Activated CD8-positive, alpha-beta memory T cell treated with anti-CD3 and anti-CD28 coated beads for 48 hours (primary cell): ENCODE data around the gene FAM20B.

ENCODE experiments used
- DNase-seq, 3 experiments: peaks; one replicate each; pipeline ENCODE4 v3.0.0-alpha.2; 2020; ENCODE audit warnings: low read depth in 2 of 3, low spot score in 2 of 3

FAM20B gene

DNA sequence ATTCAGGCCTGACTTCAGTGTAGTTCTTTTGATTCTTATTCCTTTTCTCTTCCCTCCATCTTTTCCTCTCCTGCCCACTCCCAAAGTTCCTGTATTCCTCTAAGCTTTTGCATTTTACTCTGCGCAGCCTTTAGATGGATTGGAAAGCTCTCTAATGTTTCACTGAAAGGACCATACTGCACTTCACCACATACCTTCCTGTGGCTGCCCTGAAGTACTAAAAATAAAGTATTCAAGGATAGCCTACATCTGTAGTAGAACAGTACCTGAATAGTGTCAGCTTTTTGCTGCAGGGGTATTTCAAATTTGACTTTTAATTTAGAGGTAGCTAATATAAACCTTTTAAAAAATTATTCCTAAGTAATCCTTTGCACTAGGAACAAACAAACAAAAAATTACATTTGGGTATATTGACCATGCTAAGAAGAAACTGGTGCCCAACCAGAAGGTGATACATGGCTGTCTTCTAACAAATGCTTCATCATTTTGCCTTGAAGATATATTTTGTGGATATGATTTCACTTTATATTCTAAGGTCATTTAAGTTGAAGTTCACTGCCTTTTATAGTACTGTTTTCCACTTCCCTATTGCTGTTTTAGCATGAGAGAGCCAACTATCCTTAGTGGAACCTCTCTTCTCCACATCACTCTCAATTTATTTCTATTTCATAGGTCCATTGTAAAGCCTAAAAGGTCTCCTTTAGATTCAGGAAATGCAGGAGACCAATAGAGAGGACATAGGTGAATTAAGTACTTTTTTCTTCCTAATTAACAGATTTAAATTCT, 22.8 kb downstream of the FAM20B start:
- no peak for DNase-seq

DNA sequence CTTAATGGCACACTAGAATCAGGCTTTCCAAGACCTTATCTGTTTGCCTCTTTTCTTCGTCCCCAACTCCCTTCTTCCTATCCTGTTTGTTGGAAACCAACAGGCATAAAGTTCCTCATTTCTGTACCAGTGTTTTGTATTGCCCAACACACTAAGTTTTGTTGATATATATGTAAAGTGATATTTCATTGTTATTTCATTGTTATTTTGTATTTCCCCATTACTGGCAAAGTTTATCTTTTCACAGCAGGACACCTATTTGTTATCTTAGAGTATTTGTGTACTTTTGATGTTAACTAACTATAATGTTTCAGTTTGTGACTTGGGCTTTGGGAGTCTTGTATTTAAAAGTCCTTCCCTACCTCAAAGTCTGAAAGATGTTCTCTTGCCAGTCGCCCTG, 27.1 kb downstream of the FAM20B start:
- no peak for DNase-seq

DNA sequence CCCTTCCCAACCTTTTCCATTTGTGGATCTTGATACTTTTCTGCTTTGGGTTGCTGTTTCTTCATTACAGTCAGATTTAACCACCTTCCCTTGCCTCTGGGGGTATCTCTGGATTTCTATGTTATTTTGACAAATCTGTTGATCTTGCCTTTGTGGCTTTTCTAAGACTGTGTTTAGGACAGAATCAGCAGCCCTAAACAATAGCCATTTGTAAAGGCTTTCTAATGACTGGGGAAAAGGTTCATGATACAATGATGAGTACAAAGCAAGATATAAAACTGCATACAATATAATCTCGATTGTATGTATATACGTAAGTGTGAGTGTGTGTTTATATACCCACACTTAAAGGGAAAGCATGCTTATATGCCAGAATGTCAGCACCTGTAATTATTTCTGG, 27.8 kb downstream of the FAM20B start:
- DNase-seq = no peak

DNA sequence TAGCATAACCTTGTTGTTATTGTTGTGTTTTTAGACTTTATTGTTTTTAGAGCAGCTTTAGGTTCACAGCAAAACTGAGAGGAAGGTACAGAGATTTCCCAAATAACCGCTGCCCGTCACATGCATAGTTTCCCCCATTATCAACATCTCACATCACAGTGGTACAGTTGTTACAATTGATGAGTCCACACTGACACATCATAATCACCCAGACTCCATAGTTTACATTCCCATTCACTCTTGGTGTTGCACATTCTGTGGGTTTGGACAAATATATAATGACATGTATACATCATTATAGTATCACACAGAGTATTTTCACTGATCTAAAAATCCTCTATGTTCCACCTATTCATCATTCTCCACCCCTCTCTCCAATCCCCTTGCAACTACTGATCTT, 30.2 kb downstream of the FAM20B start:
- DNase-seq = no peak

- DNase-seq = no peak
Measured at GRCh38 chr1:179058487-179059483, 33.1 kb downstream of the FAM20B start.

DNA sequence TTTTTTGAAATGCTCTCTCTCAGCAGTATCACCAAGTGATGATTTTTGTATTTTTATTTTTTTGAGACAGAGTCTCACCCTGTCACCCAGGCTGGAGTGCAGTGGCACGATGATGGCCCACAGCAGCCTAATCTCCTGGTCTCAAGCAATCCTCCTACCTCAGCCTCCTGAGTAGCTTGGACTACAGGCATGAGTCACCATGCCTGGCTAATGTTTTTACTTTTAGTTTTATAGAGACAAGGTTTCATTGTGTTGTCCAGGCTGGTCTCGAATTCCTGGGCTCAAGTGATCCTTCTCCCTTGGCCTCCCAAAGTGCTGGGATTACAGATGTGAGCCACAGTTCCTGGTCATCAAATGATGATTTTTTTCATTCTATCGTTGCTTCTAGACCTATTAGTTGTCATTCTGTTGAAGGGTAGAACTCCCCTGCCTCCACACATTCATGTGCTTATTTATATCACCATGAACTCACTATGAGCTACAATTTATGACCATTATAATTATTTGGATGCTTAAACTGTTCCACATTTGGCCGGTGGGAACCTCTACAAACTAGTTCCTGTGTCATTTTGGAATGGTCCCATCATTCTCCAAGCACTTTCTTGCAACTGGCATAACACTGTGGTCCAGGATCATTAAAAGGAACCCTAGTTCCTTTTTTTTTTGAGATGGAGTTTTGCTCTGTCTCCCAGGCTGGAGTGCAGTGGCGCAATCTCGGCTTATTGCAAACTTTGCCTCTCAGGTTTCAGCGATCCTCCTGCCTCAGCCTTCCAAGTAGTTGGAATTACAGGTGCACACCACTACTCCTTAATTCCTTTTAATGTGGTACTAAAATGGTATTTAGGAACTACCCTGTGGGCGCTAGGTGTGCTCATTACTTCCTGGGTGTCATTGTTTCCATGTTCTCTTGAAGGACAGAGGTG, 35.9 kb downstream of the FAM20B start:
- no peak for DNase-seq

DNA sequence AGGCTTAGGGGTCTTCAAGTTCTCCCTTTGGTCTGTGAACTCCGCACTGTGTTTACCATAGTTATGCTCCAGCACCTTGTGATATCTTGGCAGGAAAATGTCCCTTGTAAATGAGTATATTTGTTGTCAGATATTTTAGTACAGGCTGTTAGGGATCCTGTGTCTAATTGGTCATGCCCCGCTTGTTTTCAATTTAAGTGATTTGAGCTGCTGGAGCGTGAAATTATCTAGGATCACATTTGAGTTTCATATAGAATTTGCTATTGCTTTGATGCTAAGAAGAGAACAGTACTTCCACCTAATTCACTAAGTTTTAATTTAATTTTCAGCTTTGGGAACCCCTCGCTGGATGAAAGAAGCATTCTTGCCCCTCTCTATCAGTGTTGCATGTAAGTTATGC, 40.8 kb downstream of the FAM20B start:
- no peak for DNase-seq

GRCh38 chr1:179077396-179077795, 51.7 kb downstream of the FAM20B start:
- no peak for DNase-seq

DNA sequence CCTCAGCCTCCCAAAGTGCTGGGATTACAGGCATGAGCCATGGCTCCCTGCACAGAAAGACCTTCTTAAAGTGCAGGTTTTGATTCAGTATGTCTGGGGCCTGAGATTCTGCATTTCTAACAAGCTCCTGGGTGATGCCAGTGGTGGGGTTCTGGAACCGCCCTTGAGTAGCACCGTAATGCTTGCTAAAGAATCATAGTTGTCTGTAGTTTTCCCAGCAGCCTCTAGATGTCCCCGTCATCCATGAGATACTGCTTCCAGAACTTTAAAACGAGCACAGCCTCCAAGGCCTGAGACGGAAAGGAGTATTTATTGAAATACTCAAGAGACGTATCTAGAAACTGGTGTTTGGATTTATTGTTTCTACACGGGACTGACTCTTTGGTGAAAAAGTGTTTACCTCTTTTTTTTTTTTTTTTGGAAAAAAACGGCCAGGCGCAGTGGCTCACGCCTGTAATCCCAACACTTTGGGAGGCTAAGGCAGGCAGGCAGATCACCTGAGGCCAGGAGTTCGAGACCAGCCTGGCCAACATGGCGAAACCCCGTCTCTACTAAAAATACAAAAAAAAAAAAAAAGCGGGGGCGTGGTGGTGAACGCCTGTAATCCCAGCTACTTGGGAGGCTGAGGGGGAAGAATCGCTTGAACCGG, 53.5 kb downstream of the FAM20B start:
- DNase-seq = no peak

DNA sequence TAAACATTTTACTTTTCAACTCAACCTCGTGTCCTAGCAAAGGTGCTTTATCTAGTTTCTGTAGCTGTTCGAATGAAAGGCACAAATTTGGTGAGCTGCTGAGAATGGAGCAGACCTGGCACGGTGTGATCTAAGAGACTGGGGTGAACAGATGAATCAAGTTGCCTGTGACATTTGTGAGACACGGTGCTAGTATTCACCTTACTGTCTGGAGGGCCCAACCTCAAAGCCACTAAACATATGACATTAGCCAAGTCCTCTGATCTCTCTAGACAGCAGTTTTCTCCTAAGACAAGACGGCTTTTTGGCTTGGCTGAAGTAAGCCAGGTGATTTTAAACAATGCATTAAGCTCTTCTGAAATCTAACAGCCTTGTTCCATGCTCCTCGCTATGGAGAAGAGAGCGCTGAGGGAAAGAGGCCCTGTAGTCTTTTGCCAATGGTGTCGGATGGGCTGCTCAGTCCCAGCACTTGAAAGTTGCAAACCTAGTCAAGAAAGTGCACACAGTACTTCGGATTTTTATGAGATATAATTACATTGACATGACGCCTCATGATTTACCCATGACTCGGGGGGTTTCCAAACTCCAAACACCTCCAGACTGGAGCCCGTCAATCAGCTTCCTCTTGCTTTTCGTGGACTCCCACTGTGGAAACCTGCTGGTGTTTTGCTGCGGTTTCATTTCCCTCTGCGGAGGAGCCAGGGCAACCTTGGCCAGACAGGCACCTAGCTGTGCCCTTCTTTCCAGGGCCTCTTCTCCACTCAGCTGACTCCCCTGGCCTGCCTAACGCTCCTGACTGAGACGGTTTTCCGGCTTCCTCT, 55.4 kb downstream of the FAM20B start:
- DNase-seq = peak in 1 of 3 experiments; percentile 31

DNA sequence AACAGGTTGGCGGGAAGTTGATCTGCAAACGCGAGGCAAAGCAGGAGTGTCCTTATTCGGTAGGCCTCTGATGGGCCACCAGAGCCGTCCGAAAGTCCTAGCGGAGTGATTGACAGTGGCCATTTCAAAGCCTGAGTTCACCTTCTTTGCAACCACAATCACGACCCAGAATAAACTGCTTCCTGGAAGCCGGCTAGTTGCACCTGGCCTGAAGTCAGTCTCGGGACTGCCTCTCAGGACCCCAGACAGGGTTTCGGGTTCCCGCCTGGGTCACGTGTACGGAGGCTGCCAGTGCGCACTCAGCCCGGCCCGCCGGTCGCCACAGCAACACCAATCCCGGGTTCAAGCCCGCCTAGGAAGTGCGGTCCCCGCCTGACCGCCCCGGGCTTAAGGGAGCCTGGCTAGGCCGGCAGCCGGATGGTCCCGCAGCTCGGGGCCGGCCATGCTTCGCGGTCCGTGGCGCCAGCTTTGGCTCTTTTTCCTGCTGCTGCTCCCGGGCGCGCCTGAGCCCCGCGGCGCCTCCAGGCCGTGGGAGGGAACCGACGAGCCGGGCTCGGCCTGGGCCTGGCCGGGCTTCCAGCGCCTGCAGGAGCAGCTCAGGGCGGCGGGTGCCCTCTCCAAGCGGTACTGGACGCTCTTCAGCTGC, 56.1 kb downstream of the FAM20B start, which contains the start of gene TOR3A:
TOR3A (plus strand) TSS at position 384 of the 646 bp plus-strand sequence; CDS start at position 443, 59 bp downstream.
- DNase-seq = peak; percentile 55 to 70 (median 61)

DNA sequence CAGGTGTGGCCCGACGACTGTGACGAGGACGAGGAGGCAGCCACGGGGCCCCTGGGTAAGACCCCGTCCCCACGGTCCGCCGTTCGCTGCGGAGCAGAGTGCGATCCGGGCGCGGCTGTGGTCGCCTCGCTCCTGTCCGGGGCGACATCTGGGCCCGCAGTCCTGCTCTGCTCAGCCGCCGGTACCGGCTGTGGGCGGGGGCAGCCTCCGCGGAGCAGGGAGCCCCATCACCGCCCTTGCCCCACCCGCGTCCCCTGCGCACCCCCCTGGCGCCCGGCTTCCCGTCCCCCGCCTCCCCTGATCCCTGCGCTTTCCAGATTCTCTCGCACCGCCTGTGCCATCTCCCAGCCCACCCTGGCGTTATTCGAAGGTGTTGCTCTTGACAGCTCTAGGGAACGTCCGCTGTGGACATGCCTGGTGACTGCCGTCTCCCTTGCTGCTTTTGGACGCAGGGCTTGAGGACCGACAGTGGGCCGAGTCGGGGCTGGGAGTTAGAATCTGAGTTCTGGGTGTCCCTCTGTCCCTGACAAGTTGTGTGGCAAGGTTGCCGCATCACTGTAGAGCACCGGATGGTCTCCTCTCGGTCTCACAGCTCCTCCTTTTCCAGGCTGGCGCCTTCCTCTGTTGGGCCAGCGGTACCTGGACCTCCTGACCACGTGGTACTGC, 56.8 kb downstream of the FAM20B start:
- no peak for DNase-seq

- no peak for DNase-seq
Measured at GRCh38 chr1:179082999-179083335, 57.3 kb downstream of the FAM20B start.

GRCh38 chr1:179083533-179083932, 57.8 kb downstream of the FAM20B start:
- DNase-seq = no peak

- no peak for DNase-seq
Measured at GRCh38 chr1:179087665-179088064, 62.0 kb downstream of the FAM20B start.

DNA sequence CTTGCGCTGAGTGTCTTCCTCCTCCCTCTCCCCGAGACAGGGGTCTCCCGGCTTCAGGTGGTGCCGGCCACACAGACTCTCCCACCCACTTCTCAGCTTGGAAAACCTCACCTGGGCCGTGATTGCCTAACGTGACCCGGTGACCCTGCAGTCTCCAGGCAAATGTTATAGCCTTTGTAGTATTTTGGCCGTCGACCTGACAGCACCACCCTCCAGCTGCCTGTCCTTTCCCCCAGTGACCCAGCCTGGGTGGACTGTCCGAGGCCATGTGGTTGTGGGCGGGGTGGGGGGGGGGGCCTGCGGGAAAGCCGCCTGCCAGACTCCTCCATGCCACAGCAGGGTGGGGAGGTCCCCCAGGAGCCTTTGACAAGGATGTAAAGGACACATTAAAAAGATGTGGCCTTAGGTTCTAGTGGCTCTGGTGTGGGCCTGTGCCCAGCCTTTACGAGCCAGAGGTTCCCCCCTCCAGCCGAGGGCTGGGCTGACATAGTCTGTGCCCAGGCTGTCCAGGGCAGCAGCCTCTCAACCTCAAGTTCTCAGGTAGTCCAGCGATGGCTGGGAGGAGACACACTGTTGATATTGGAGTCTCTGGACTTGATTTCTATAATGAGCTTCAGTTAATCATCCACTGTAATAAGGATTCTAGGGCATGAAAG, 64.3 kb downstream of the FAM20B start:
- DNase-seq = no peak

GRCh38 chr1:179090522-179090921, 64.8 kb downstream of the FAM20B start:
- DNase-seq = no peak

DNA sequence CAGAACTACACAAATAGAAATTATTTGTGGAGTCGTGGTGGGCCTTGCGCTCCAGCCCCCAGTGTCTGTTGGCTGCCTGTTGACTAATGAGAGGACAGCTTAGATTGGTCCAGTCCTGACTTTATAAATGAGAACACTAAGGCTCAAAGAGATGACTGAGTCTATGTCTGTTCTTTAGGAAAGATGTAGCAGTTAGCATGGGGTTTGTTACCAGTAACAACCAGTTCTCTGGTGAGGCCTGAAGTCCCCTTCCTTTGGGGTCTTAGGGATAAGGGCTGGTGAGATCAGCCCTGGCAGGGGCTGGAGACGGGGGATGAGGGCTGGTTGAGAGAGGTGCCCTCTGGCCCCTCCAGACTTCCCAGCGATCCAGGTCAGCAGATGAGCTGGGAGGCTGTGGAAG, 65.2 kb downstream of the FAM20B start:
- DNase-seq = no peak
